Midbrain (tissue), 1 donor: Measurements from ENCODE around the gene CIB4.

ENCODE experiments used
- DNase-seq: peaks from one replicate; lab custom pipeline; 2025; lab: John Stamatoyannopoulos, UW

The CIB4 gene

DNA sequence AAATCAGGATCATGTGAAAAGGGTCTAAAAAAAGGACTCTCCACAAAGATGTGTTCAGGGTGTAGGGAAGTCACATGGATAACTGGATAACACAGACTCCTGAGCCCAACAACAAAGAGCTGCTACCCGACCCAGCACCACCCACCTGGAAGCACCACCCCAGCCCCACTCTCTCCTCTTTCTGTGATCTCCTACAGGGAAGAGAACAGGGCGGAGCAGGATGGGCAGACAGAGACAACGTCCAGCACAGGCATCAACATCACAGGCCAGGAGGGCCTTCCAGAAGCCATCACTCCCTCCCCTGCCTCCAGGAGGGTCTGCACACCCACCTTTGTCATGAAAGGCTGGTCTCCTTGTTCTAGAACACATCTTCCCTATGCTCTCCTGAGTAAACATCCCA, 1.3 kb upstream of the CIB4 start:
- no peak for DNase-seq

GRCh38 chr2:26640331-26640745, 828 bp downstream of the CIB4 start:
- no peak for DNase-seq

DNA sequence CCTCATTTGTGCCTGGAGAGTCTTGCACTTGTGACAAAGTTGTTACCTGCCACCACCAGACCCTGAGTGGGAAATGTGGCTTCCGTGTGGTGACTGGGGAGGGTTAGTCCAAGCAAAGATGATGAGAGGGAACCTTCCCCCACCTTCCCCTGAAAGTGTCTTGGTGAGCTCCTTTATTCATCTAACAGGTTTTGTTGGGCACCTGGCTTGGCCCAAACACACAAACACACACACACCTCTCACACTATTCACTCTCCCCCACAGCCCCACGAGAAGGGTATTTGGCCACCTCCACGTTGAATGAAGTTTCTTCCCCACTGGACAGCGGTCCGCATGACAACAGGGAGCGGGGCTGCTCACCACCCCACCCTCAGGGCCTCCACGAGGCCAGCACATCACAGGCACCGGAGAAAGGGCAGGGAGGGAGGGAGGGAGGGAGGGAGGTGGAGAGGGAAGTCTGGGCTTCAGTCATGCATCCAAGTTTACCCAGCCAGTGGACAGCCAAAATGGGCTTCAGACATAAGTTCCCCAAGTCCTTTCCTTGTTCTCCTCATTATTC, 1.4 kb downstream of the CIB4 start:
- no peak for DNase-seq

- no peak for DNase-seq
These were observed 3.3 kb downstream of the CIB4 start for GRCh38 chr2:26637811-26638310.

DNA sequence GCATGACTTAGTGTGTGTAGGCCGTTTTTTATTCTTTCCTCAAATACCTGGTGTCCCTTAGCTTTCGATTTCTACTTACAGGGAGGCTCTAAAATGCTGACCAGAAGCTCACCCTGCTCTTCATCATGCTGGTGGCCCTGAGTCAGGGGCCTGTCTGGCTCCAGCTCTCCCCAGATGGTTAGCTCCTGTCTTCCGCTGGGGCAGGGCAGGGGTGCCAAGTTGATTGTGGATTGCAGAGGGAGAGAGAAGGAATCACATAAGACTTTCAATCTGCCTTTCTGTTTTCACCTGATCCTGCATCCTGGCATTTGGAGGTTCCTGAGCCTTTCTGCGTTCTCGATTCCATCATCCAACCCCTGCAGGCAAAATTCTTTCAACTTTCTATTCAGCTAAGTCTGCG, 4.2 kb downstream of the CIB4 start:
- DNase-seq: no peak

DNA sequence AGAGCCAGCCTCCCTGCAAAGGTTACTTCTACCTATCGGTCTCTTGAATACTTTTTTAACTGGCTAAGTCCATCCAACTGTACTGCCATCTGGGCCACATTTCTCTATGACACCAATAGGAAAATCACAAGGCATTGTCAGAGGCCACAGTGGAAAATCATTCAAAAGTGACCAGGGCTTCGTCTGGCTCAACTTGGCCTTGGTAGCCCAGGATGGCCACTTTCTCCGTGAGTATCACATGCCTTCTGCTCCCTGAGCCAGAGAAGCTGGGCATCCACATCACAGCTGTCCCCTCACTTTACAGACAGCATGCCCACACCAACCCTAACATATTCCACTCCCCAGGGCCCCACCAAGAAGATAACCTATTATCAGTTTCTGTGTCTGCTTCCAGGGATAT, 5.8 kb downstream of the CIB4 start:
- no peak for DNase-seq

DNA sequence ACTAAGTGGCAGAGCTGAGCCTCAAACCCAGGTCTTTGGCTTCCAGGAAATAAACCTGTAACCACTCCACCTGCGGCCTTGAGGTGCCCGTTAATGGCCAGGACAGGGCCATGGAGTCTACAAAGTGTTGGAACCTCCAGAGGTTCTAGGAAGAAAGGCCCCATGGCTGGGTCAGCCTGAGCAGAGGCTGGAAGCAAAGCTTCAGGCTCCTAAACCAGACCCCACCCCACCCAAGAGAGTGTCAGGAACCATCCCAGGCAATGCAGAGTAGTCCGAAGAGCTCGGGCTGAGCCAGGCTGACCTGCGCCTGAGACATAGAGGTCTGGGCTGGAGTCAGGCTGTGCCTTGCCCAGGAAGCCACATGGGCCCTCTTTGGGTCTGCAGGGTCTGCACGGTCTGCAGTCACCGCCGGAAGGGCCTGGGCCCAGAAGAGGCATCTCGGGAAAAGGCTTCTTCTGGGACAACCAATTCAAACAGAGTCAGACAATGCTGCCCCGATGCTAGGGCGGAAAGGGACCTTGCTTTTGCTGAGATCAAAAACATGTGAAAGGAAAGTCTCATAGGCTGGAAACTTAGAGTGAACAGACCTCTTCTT, 6.4 kb downstream of the CIB4 start:
- DNase-seq: no peak

GRCh38 chr2:26633993-26634595, 7.1 kb downstream of the CIB4 start:
- DNase-seq: no peak

DNA sequence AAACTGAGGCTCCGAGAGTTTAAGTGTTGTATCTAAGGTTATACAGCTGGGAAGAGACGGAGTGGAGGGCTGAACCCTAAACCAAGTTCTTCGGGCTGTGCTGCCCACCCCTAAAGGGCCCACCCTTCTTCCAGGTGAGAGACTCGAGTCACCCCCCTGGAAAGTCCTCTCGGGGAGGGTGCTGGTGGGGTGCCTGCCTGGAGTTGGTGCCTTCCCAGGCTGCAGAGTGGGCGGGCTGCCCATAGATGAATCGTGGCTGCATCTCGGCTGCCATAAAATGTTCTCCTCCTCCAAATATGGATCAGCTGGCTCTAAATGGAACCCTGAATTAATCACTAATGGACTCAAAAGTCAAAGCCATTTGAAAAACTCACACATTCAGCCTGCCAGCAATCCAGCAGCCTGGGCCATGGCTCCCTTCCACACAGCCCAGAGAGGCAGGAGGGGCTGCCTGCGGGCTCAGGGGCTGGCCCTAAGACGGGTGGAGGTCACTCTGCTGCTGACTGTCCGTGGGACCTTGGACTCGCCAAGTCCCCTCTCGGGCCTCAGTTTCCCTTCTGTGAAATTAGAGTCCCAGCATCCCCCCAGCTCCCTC, 7.7 kb downstream of the CIB4 start:
- DNase-seq: no peak

GRCh38 chr2:26632624-26633185, 8.5 kb downstream of the CIB4 start:
- no peak for DNase-seq

GRCh38 chr2:26631401-26632170, 9.6 kb downstream of the CIB4 start:
- no peak for DNase-seq

- no peak for DNase-seq
These were observed 10.4 kb downstream of the CIB4 start for GRCh38 chr2:26630669-26631360.

GRCh38 chr2:26630235-26630634, 10.9 kb downstream of the CIB4 start:
- no peak for DNase-seq

- no peak for DNase-seq
These were observed 11.4 kb downstream of the CIB4 start for GRCh38 chr2:26629751-26630150.

DNA sequence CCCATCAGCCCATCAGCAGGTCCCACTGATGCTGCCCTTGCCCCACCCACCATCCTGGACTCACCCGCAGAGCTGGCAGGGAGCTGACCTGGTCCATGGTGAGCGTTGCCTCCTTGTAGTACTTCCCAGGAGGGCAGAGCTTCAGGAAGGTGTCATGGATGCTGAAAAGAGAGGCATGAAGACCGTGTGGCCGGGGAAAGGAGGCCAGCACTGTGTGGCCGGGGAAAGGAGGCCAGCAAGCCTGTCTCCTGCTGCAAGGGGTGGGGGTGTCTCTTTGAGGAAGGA, 11.9 kb downstream of the CIB4 start:
- DNase-seq: no peak

DNA sequence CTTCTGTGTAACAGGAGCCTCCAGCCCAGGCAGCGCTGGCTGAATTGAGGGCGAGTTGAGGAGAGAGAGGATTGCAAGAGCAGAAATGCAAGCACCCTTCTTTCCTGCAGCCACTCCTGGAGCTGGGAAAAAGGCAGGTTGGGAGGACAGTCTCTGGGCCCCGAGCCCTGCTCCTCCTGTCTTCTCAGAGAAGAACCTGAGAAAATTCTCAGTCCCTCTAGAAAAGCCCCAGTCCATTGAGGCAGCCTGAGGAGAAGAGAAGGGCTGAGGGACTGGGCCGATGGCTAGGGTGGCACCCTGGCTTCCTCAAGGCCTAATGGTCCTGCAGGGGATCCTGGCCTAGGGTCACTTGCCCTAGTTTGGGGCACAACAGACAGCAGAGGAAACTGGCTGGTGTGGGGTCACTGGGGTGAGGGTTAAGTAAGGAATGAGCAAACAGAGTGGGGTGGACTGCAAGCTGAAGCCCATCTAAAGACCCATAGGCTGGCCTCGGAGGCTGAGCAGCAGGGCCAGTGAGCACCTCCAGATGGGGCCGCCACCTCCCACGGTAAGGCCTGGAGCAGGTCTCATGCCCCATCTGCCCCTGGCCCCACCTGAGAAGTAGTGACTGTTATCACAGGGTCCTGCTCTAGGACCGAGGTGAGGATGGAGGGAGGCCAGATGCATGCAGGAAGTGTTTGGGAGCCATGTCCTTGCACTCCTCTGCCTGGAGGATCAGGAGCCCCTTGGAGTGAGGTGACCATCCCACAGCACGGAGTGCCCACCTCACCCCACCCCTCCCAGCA, 12.4 kb downstream of the CIB4 start:
- DNase-seq: no peak

- DNase-seq: no peak
These were observed 13.6 kb downstream of the CIB4 start for GRCh38 chr2:26627350-26628105.

GRCh38 chr2:26626606-26627005, 14.6 kb downstream of the CIB4 start:
- DNase-seq: no peak

DNA sequence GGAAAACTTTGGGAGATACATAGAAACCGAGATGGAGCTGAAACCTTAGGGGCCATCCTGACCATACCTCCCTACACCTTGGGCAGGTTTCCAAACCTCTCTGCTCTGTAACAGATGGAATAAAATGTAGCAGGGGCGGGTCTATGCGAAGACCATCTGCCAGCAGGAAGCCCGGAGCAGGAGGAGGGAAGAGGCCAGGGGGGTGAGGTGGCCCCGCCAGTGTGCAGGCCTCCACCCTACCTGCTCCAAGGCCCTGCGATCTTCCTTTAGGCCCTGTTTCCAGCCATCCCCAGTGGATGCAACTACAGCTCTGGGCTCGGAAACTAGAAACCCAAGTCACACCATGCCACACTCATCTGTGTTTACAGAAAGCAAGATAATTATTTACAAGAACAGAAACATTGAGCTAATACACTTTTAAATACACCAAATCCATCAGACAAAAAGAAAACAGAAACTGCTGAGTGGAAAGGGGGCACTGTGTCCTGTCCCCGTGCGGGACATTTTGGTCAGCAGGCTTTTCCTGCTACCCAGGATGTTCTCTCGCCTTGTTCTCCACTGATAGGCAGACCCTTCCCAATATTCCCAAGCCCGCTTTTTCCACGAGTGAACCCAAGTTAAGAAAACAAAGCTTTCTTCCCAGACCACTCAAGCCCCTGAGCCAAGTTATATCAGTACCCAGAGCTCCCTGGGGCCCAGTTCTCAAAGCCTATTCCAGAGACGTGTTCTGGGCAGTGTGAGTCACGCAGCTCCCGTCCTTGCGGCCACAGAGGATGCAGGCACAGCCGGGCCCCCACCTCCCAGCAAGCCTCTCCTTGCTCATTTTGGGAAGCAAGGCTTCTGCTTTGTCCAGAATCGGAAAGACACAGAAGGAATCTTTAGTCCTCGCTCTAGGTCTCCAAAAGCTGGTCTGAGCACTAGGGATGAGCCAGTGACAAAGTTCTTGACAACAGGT, 17.3 kb downstream of the CIB4 start:
- no peak for DNase-seq
